Glutamatergic neuron (in vitro differentiated cells): ENCODE results near the gene EZR. TPM values are rescaled to one million over a fixed set of nuclear protein-coding genes. Genes with fewer than 3 reads are reported as not detected.

ENCODE experiments used
- DNase-seq: peaks from one replicate; pipeline ENCODE4 v3.0.0; 2022
- H3K27ac Mint-ChIP-seq: one replicate; pipeline ENCODE4 v1.8.0; 2020; ENCODE audit warnings: mild to moderate bottlenecking, mixed read lengths, inconsistent platforms; ENCODE audit not compliant: unreplicated experiment
- H3K27me3 Mint-ChIP-seq: one replicate; pipeline ENCODE4 v1.8.0; 2020; ENCODE audit warnings: mild to moderate bottlenecking, moderate library complexity, mixed read lengths, inconsistent platforms; ENCODE audit not compliant: unreplicated experiment
- H3K36me3 Mint-ChIP-seq: one replicate; pipeline ENCODE4 v1.8.0; 2020; ENCODE audit warnings: mild to moderate bottlenecking, mixed read lengths, inconsistent platforms; ENCODE audit not compliant: unreplicated experiment
- H3K4me1 Mint-ChIP-seq: one replicate; pipeline ENCODE4 v1.8.0; 2020; ENCODE audit warnings: mild to moderate bottlenecking, low read depth, mixed read lengths, inconsistent platforms; ENCODE audit not compliant: unreplicated experiment
- H3K4me3 Mint-ChIP-seq: one replicate; pipeline ENCODE4 v1.8.0; 2020; ENCODE audit warnings: mild to moderate bottlenecking, mixed read lengths, inconsistent platforms; ENCODE audit not compliant: unreplicated experiment
- H3K9me3 Mint-ChIP-seq: one replicate; pipeline ENCODE4 v1.8.0; 2020; ENCODE audit warnings: mild to moderate bottlenecking, moderate library complexity, mixed read lengths, inconsistent platforms; ENCODE audit not compliant: unreplicated experiment
- total RNA-seq: library from RNA; stranded (reverse); fragmentation: NEBNext Ultra II Directional; extraction: Animal tissue kit (Norgen Biotek cat#: 25700); gene quantifications from one replicate; pipeline ENCODE4 v1.2.1, GENCODE V29; 2021; ENCODE audit not compliant: unreplicated experiment
- TF ChIP-seq, protein P1 (sequence below): fragments of 200-600 bp; sonication (generic); IDR thresholded peaks from one replicate; pipeline ENCODE4 v1.5.0; 2021; ENCODE audit not compliant: partially characterized antibody, unreplicated experiment

EZR gene
- total RNA-seq, 1 donor from 2014 or later: 272 TPM

DNA sequence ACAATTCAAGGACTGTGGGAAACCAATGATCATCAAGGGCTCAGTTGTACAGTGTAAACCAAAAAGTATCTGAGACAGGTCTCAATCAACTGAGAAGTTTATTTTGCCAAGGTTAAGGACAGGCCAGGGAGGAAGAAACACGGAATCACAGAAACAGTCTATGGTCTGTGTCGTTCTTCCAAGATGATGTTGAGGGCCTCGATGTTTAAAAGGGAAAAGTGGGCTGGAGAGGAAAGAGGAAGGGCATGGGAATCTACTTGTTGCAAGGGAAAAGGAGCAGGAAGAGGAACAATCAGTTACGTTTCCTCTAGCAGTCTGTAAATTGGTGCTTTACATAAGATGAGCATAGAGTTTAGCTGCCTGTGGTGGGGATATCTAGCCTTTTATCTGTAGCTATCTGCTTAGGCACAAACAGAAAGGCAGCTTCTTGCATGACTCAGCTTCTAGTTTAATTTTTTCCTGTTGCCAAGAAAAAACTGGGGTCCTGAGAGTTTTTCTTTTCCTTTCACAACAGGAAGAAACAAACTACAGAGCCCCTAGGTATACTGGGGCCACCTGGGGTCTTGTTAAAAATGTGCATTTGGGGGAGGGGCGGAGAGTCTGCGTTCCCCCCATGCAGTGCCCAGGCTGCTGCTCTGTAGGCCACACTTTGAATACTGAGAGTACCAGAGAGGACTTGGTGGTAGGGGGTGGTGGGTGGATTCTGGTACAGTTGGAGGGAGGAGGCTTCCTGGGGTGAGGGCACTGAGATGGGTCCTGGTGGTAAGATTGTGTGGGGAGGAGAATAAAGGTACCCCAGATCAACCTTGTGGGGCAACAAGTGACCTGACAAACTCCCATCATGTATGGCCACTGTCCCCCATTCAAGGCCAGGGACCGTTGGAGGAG is 35.3 kb upstream of the EZR start:
- no peak overlapping the region for H3K27ac Mint-ChIP-seq
- peaks cover 3% of the 10 kb centered on the region for H3K4me1 Mint-ChIP-seq
- no peaks in the 10 kb centered on the region for H3K36me3 Mint-ChIP-seq
- peaks cover 1% of the 10 kb centered on the region for H3K9me3 Mint-ChIP-seq
- no peaks in the 10 kb centered on the region for H3K27me3 Mint-ChIP-seq
- DNase-seq: no peak
- no peak overlapping the region for H3K4me3 Mint-ChIP-seq
- TF ChIP-seq, protein P1, sequence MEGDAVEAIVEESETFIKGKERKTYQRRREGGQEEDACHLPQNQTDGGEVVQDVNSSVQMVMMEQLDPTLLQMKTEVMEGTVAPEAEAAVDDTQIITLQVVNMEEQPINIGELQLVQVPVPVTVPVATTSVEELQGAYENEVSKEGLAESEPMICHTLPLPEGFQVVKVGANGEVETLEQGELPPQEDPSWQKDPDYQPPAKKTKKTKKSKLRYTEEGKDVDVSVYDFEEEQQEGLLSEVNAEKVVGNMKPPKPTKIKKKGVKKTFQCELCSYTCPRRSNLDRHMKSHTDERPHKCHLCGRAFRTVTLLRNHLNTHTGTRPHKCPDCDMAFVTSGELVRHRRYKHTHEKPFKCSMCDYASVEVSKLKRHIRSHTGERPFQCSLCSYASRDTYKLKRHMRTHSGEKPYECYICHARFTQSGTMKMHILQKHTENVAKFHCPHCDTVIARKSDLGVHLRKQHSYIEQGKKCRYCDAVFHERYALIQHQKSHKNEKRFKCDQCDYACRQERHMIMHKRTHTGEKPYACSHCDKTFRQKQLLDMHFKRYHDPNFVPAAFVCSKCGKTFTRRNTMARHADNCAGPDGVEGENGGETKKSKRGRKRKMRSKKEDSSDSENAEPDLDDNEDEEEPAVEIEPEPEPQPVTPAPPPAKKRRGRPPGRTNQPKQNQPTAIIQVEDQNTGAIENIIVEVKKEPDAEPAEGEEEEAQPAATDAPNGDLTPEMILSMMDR: no peak

DNA sequence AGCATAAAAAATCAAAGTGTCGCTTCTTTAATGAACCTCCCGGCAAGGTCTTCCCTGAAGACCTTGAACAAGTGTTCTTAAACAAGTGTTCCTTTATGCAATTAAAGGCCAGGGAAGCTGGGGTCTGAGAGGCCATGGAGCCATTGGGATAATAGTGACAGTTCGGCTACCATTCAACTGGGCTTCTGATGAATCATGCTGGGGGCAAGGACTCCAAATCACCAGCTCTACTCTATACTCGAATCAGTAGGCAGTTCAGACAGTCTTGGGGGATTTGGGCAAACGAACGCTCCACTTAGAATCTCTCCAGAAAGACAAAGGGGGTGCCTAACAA is 34.7 kb upstream of the EZR start:
- H3K4me3 Mint-ChIP-seq: no peak overlapping the region
- H3K4me1 Mint-ChIP-seq: peaks cover 3% of the 10 kb centered on the region
- H3K27me3 Mint-ChIP-seq: no peaks in the 10 kb centered on the region
- H3K27ac Mint-ChIP-seq: no peak overlapping the region
- no peak for DNase-seq
- H3K9me3 Mint-ChIP-seq: peaks cover 1% of the 10 kb centered on the region
- no peaks in the 10 kb centered on the region for H3K36me3 Mint-ChIP-seq
- TF ChIP-seq, protein P1: no peak

DNA sequence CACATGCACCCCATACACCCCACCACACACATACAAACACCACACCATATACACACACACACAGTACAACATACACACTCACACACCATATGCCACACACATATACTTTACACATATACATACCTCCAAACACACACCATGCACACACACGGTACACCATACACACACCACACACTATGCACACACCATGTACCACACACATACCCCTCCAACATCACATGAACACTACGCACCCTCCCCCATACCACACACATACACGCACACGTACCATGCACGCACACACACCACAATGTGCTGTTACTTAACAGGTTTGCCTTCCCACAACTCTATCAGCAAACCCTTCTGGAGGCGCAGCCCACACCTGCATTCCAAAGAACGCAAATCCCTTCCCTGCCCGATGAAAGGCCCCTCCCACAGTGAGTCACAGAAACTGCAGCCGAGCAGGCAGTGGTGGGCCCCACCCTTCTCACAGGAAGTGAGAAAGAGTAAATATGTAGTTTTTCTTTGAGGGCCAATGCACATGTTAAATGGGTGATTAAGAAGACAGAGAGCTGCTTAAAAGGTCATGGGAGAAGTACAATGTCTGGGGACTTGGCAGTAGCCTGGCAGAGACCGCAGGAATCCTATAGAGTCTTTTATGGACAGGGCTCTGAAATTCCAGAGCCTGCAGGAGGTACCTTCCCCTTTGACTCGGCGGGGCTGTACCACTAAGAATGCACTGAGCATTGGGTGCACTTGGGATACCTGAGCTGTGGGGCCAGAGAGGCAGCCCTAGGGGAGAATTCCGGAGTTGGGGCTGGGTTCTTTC is 34.1 kb upstream of the EZR start:
- Mint-ChIP-seq H3K27ac (no peak overlapping the region), H3K4me1 (peaks cover 3% of the 10 kb centered on the region), H3K4me3 (no peak overlapping the region), H3K36me3 (no peaks in the 10 kb centered on the region), H3K9me3 (peaks cover under 1% of the 10 kb centered on the region), H3K27me3 (no peaks in the 10 kb centered on the region)
- no peak for DNase-seq
- TF ChIP-seq, protein P1: no peak

DNA sequence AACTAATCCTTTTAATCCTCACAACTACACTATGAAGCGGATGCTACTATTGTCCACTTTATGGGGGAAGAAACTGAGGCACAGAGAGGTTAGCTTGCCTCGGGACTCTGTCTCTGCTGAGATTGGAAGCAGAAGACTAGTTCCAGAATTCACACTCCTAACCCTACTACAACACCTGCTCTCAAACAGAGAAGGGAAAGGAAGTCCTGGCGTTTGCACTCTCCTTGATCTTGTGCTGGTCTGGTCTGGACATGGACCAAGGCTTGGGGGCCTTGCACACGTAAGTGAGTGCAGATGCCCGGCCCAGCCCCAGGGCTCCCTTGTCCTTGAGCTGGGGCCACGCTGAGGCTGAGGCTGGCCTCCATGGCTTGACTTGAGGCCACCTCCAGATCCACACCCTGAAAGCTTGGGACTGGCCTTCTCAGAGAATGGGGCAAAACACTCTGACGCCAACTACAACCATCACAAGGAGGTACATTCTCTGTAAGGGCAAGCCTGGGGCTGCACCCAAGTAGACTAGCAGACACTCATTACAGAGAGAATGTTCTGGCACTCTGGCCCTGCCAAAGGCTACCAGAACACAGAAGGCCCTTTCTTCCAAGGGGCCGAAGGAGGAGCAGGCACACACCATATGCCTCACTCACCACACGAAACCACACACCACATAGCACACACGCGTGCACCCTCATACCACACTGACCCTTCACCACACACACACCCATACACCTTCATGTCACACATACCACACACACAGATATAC is 33.3 kb upstream of the EZR start:
- Mint-ChIP-seq H3K27me3 (no peaks in the 10 kb centered on the region), H3K4me1 (peaks cover 2% of the 10 kb centered on the region), H3K27ac (no peak overlapping the region), H3K36me3 (no peaks in the 10 kb centered on the region), H3K4me3 (no peak overlapping the region), H3K9me3 (no peaks in the 10 kb centered on the region)
- TF ChIP-seq, protein P1: no peak
- no peak for DNase-seq
